H7 (cell line): Measurements from ENCODE around the gene GGTLC3. TPM values are rescaled to one million over a fixed set of nuclear protein-coding genes. Genes with fewer than 3 reads are reported as not detected.
"Not testable (repeated sequence)": the region's sequence is repeated elsewhere in the genome, so short reads cannot be mapped to it uniquely, and the experiment has no call there.

Experiments
- DNase-seq: peaks from one replicate; pipeline ENCODE4 v3.0.0; 2012
- H3K27me3 ChIP-seq: 2 replicates; pipeline ENCODE4 v1.6.0; 2011; ENCODE audit warnings: mild to moderate bottlenecking, low read length; ENCODE audit not compliant: control insufficient read depth, insufficient read depth
- H3K36me3 ChIP-seq: replicated peaks from 2 replicates; pipeline ENCODE4 v1.5.1; 2011; ENCODE audit warnings: low read length; ENCODE audit not compliant: control insufficient read depth, insufficient read depth
- H3K4me3 ChIP-seq: 2 replicates; pipeline ENCODE4 v1.5.1; 2011; ENCODE audit warnings: low read depth, mild to moderate bottlenecking, control low read depth, low read length, moderate library complexity; ENCODE audit not compliant: insufficient read depth
- total RNA-seq: library from RNA; depleted of rRNA; stranded (reverse); fragments of >200 nt; shearing (Covaris generic); gene quantifications from 2 replicates; pipeline ENCODE4 v1.2.3, GENCODE V29; 2014; rRNA removed

GGTLC3 gene
- not detected in 2 replicates for total RNA-seq

- H3K27me3 ChIP-seq, H3K36me3 ChIP-seq, H3K4me3 ChIP-seq, DNase-seq: not testable (repeated sequence)
Measured at GRCh38 chr22:18518061-18518460, at the start of gene GGTLC3. Gene GGTLC3 (minus strand): TSS chr22:18518161. CDS start chr22:18517897, 264 bp downstream.

GRCh38 chr22:18560099-18560974, 42.4 kb upstream of the GGTLC3 start:
- not testable (repeated sequence) for H3K36me3 ChIP-seq, H3K27me3 ChIP-seq, DNase-seq, H3K4me3 ChIP-seq

- DNase-seq, H3K27me3 ChIP-seq, H3K4me3 ChIP-seq, H3K36me3 ChIP-seq: not testable (repeated sequence)
Measured at GRCh38 chr22:18558939-18559338, 41.0 kb upstream of the GGTLC3 start.

GRCh38 chr22:18558516-18558915, 40.6 kb upstream of the GGTLC3 start:
- not testable (repeated sequence) for H3K36me3 ChIP-seq, H3K4me3 ChIP-seq, DNase-seq, H3K27me3 ChIP-seq

GRCh38 chr22:18554280-18555256, 36.6 kb upstream of the GGTLC3 start:
- not testable (repeated sequence) for H3K27me3 ChIP-seq, H3K4me3 ChIP-seq, H3K36me3 ChIP-seq, DNase-seq

GRCh38 chr22:18552839-18553597, 35.1 kb upstream of the GGTLC3 start:
- H3K36me3 ChIP-seq, H3K27me3 ChIP-seq, DNase-seq, H3K4me3 ChIP-seq: not testable (repeated sequence)

GRCh38 chr22:18551046-18551445, 33.1 kb upstream of the GGTLC3 start:
- not testable (repeated sequence) for H3K36me3 ChIP-seq

GRCh38 chr22:18549458-18550179, 31.7 kb upstream of the GGTLC3 start:
- not testable (repeated sequence) for H3K4me3 ChIP-seq, H3K36me3 ChIP-seq, DNase-seq, H3K27me3 ChIP-seq

More at GRCh38 chr22:18551046-18551445, 33.1 kb upstream of the GGTLC3 start:
- H3K27me3 ChIP-seq, H3K4me3 ChIP-seq, DNase-seq: not testable (repeated sequence)

- not testable (repeated sequence) for DNase-seq, H3K4me3 ChIP-seq, H3K27me3 ChIP-seq, H3K36me3 ChIP-seq
Measured at GRCh38 chr22:18544615-18545014, 26.7 kb upstream of the GGTLC3 start.

- not testable (repeated sequence) for H3K36me3 ChIP-seq, DNase-seq
Measured at GRCh38 chr22:18543400-18543799, 25.4 kb upstream of the GGTLC3 start.

GRCh38 chr22:18539994-18540393, 22.0 kb upstream of the GGTLC3 start:
- DNase-seq, H3K27me3 ChIP-seq, H3K4me3 ChIP-seq, H3K36me3 ChIP-seq: not testable (repeated sequence)

More at GRCh38 chr22:18543400-18543799, 25.4 kb upstream of the GGTLC3 start:
- not testable (repeated sequence) for H3K4me3 ChIP-seq, H3K27me3 ChIP-seq

- not testable (repeated sequence) for H3K4me3 ChIP-seq, DNase-seq, H3K36me3 ChIP-seq, H3K27me3 ChIP-seq
Measured at GRCh38 chr22:18534315-18534714, 16.4 kb upstream of the GGTLC3 start.

- not testable (repeated sequence) for H3K36me3 ChIP-seq, H3K27me3 ChIP-seq, H3K4me3 ChIP-seq, DNase-seq
Measured at GRCh38 chr22:18533633-18534032, 15.7 kb upstream of the GGTLC3 start.
